Natural killer cell (primary cell): ENCODE data around the gene SCMH1. TPM values are rescaled to one million over a fixed set of nuclear protein-coding genes. Genes with fewer than 3 reads are reported as not detected.

Experiments
- ATAC-seq, 3 donors: fragments of 150-1000 bp in 2 of 3; fragments of 200-7000 bp in 1 of 3; cut with Tn5 transposase; 1 replicate in 1 of 3; 2 replicates in 2 of 3; pipeline ENCODE4 v1.10.0; 2021; ENCODE audit warnings: mild to moderate bottlenecking in 2 of 3, moderate library complexity in 2 of 3
- DNase-seq, 2 donors: peaks; one replicate each; pipeline versions ENCODE4 v3.0.0 to v3.0.0-alpha.2; 2013 to 2021; ENCODE audit warnings: mixed read lengths in 1 of 2
- H3K27ac ChIP-seq: one replicate; pipeline ENCODE4 v1.5.1; 2013; ENCODE audit warnings: mild to moderate bottlenecking, low read length
- H3K27me3 ChIP-seq: one replicate; pipeline ENCODE4 v1.6.1; 2013; ENCODE audit warnings: low read length; ENCODE audit not compliant: control insufficient read depth, insufficient read depth
- H3K36me3 ChIP-seq: one replicate; pipeline ENCODE4 v1.6.1; 2013; ENCODE audit warnings: low read length; ENCODE audit not compliant: control insufficient read depth, insufficient read depth
- H3K4me1 ChIP-seq: one replicate; pipeline ENCODE4 v1.6.1; 2013; ENCODE audit warnings: low read length; ENCODE audit not compliant: control insufficient read depth, insufficient read depth
- H3K4me3 ChIP-seq: one replicate; pipeline ENCODE4 v1.5.1; 2013; ENCODE audit warnings: low read length
- H3K9me3 ChIP-seq: one replicate; pipeline ENCODE4 v1.6.1; 2013; ENCODE audit warnings: low read length; ENCODE audit not compliant: control insufficient read depth, insufficient read depth
- H3K27ac Mint-ChIP-seq, 2 donors: one replicate each; pipeline ENCODE4 v1.8.0; 2022; ENCODE audit warnings: mild to moderate bottlenecking in 2 of 2, mixed read lengths in 2 of 2, moderate library complexity in 1 of 2
- H3K27me3 Mint-ChIP-seq, 2 donors: one replicate each; pipeline ENCODE4 v1.8.0; 2022; ENCODE audit warnings: low read depth in 2 of 2, mixed read lengths in 2 of 2
- H3K36me3 Mint-ChIP-seq: one replicate; pipeline ENCODE4 v1.8.0; 2022; ENCODE audit warnings: mixed read lengths
- H3K4me1 Mint-ChIP-seq, 2 donors: one replicate each; pipeline ENCODE4 v1.8.0; 2022; ENCODE audit warnings: mixed read lengths in 2 of 2
- H3K4me3 Mint-ChIP-seq: one replicate; pipeline ENCODE4 v1.8.0; 2022; ENCODE audit warnings: mild to moderate bottlenecking, moderate library complexity, mixed read lengths
- H3K9me3 Mint-ChIP-seq, 2 donors: one replicate each; pipeline ENCODE4 v1.8.0; 2022; ENCODE audit warnings: mixed read lengths in 2 of 2
- CTCF ChIP-seq: fragments of 200-600 bp; IDR thresholded peaks from one replicate; pipeline ENCODE4 v1.8.0; 2022; ENCODE audit warnings: antibody characterized with exemption
- WGBS: methylation state at CpG from one replicate; pipeline ENCODE4 v1.1.7; 2013; ENCODE audit warnings: missing lambda C conversion rate; ENCODE audit not compliant: insufficient coverage; 5-methylcytosine and 5-hydroxymethylcytosine counted together
- intact Hi-C: fragments of 100-400 bp; cut with micrococcal nuclease; formaldehyde crosslinking; loops from one replicate; pipeline ENCODE4 v1.14.2; 2022
- total RNA-seq, 4 donors: library from RNA; stranded (reverse); fragments of 120-200 nt in 1 of 4; gene quantifications; one replicate each; pipeline versions ENCODE4 v1.2.3 to v1.2.4, GENCODE V29; 2013 to 2022

The SCMH1 gene
- total RNA-seq, 3 donors from 2014 or later (not counting 1 experiment from before 2014, with no cell fraction given), result 8.3 to 10.2 (median 9.1) TPM

- no peaks in the 10 kb centered on the region for H3K36me3 Mint-ChIP-seq
- no peak overlapping the region for H3K4me3 ChIP-seq
- 85% methylated on average over 11 of the region's 12 CpGs for WGBS
- DNase-seq (no peak), ATAC-seq (no peak)
- H3K27ac ChIP-seq, result no peak overlapping the region
- no peak for TF ChIP-seq CTCF
- peaks cover 0 to 1% of the 10 kb centered on the region in 2 donors for H3K4me1 Mint-ChIP-seq
- H3K27me3 Mint-ChIP-seq, result peaks cover under 1 to 14% of the 10 kb centered on the region in 2 donors
- H3K9me3 Mint-ChIP-seq, result no peaks in the 10 kb centered on the region
- peaks cover 6% of the 10 kb centered on the region for H3K4me1 ChIP-seq
- H3K4me3 Mint-ChIP-seq, result no peak overlapping the region
- H3K9me3 ChIP-seq, result no peaks in the 10 kb centered on the region
- intact Hi-C loops, result no loop called here
- no peak overlapping the region for H3K27ac Mint-ChIP-seq
- H3K27me3 ChIP-seq, result no peaks in the 10 kb centered on the region
- no peaks in the 10 kb centered on the region for H3K36me3 ChIP-seq
These were observed 35.4 kb upstream of the SCMH1 start for GRCh38 chr1:41277371-41277975.

GRCh38 chr1:41275831-41276230 is 33.7 kb upstream of the SCMH1 start:
- Mint-ChIP-seq H3K36me3 (no peaks in the 10 kb centered on the region), H3K4me3 (no peak overlapping the region), H3K27ac (no peak overlapping the region), H3K4me1 (no peaks in the 10 kb centered on the region), H3K27me3 (peaks cover 5 to 11% of the 10 kb centered on the region in 2 donors), H3K9me3 (no peaks in the 10 kb centered on the region)
- no peaks in the 10 kb centered on the region for H3K9me3 ChIP-seq
- DNase-seq (no peak), ATAC-seq (no peak)
- no peaks in the 10 kb centered on the region for H3K36me3 ChIP-seq
- H3K27me3 ChIP-seq, result no peaks in the 10 kb centered on the region
- peaks cover 6% of the 10 kb centered on the region for H3K4me1 ChIP-seq
- no peak for TF ChIP-seq CTCF
- H3K4me3 ChIP-seq, result no peak overlapping the region
- 85% methylated on average over 9 of the region's 9 CpGs for WGBS
- no peak overlapping the region for H3K27ac ChIP-seq
- intact Hi-C loops, result no loop called here

GRCh38 chr1:41274752-41275545 is 32.8 kb upstream of the SCMH1 start:
- no peak overlapping the region for H3K4me3 ChIP-seq
- H3K36me3 Mint-ChIP-seq, result no peaks in the 10 kb centered on the region
- no peaks in the 10 kb centered on the region for H3K9me3 ChIP-seq
- DNase-seq (no peak), ATAC-seq (no peak)
- no peak overlapping the region for H3K27ac ChIP-seq
- H3K27me3 Mint-ChIP-seq, result peaks cover 5 to 11% of the 10 kb centered on the region in 2 donors
- no peak overlapping the region for H3K27ac Mint-ChIP-seq
- H3K36me3 ChIP-seq, result no peaks in the 10 kb centered on the region
- H3K4me1 ChIP-seq, result peaks cover 6% of the 10 kb centered on the region
- WGBS, result 64% methylated on average over 7 of the region's 7 CpGs
- intact Hi-C loops, result no loop called here
- H3K4me3 Mint-ChIP-seq, result no peak overlapping the region
- no peaks in the 10 kb centered on the region for H3K9me3 Mint-ChIP-seq
- TF ChIP-seq CTCF, result no peak
- no peaks in the 10 kb centered on the region for H3K27me3 ChIP-seq
- no peaks in the 10 kb centered on the region for H3K4me1 Mint-ChIP-seq
